Tibial nerve (tissue), 3 donors: ENCODE results near the gene LIM2.

Experiments
- CTCF ChIP-seq, 5 experiments: fragments of 200-600 bp in 3 of 5; fragments of 450-650 bp in 2 of 5; sonication (generic) in 3 of 5; IDR thresholded peaks; one replicate each; pipeline ENCODE4 v1.5.1; 2016 to 2019; ENCODE audit warnings: antibody characterized with exemption in 5 of 5, mild to moderate bottlenecking in 3 of 5, moderate library complexity in 2 of 5
- POLR2A ChIP-seq, 2 donors: fragments of 450-650 bp; IDR thresholded peaks; one replicate each; pipeline ENCODE4 v1.6.1; 2017; ENCODE audit warnings: antibody characterized with exemption in 2 of 2, mild to moderate bottlenecking in 2 of 2, moderate library complexity in 2 of 2

- no peak for TF ChIP-seq CTCF (IDR thresholded peaks at IDR 0.05)
- no peak for TF ChIP-seq POLR2A (IDR thresholded peaks at IDR 0.05)
These were observed 33.7 kb upstream of the LIM2 start for GRCh38 chr19:51421229-51422052.
